DOHH2 (cell line): ENCODE results near the gene SRCAP.

ENCODE experiments used
- H3F3A ChIP-seq: fragments of 200-600 bp; sonication (generic), shearing (Covaris generic); 2 replicates; pipeline ENCODE4 v1.6.0; 2016; ENCODE audit warnings: antibody characterized with exemption, mild to moderate bottlenecking; ENCODE audit not compliant: control insufficient read depth, insufficient read depth
- H3K27ac ChIP-seq: fragments of 200-600 bp; sonication (generic); 2 replicates; pipeline ENCODE4 v1.5.1; 2014; ENCODE audit warnings: low read depth, mild to moderate bottlenecking, low read length, moderate library complexity
- H3K27me3 ChIP-seq: fragments of 200-600 bp; sonication (generic); 2 replicates; pipeline ENCODE4 v1.6.1; 2014; ENCODE audit warnings: mild to moderate bottlenecking, low read length, mixed read lengths; ENCODE audit not compliant: control insufficient read depth
- H3K36me3 ChIP-seq: fragments of 200-600 bp; sonication (generic); 2 replicates; pipeline ENCODE4 v1.6.1; 2014; ENCODE audit warnings: mild to moderate bottlenecking, low read length, moderate library complexity, mixed read lengths; ENCODE audit not compliant: control insufficient read depth
- H3K4me1 ChIP-seq: fragments of 200-600 bp; sonication (generic); 2 replicates; pipeline ENCODE4 v1.6.1; 2014; ENCODE audit warnings: mild to moderate bottlenecking, low read length, mixed read lengths; ENCODE audit not compliant: control insufficient read depth
- H3K4me2 ChIP-seq: fragments of 200-600 bp; sonication (generic); 2 replicates; pipeline ENCODE4 v1.6.0; 2014; ENCODE audit warnings: mild to moderate bottlenecking, low read length, moderate library complexity
- H3K4me3 ChIP-seq: fragments of 200-600 bp; sonication (generic); 2 replicates; pipeline ENCODE4 v1.5.1; 2014; ENCODE audit warnings: mild to moderate bottlenecking, low read length, mixed read lengths
- H3K79me2 ChIP-seq: fragments of 200-600 bp; sonication (generic); 2 replicates; pipeline ENCODE4 v1.6.1; 2014; ENCODE audit warnings: mild to moderate bottlenecking, low read length, mixed read lengths; ENCODE audit not compliant: control insufficient read depth
- H3K9me2 ChIP-seq: fragments of 200-600 bp; sonication (generic); replicated peaks from 2 replicates; pipeline ENCODE4 v1.6.1; 2014; ENCODE audit warnings: mild to moderate bottlenecking, low read length, mixed read lengths; ENCODE audit not compliant: control insufficient read depth
- H3K9me3 ChIP-seq: fragments of 200-600 bp; sonication (generic); 2 replicates; pipeline ENCODE4 v1.6.1; 2014; ENCODE audit warnings: antibody characterized with exemption, low read length, mixed read lengths; ENCODE audit not compliant: control insufficient read depth, insufficient read depth
- H4K20me1 ChIP-seq: fragments of 200-600 bp; sonication (generic); 2 replicates; pipeline ENCODE4 v1.6.0; 2014; ENCODE audit warnings: low read depth, mild to moderate bottlenecking, antibody characterized with exemption, low read length, moderate library complexity; ENCODE audit not compliant: control insufficient read depth, insufficient read depth
- CTCF ChIP-seq: fragments of 200-600 bp; sonication (generic); IDR thresholded peaks from one replicate; pipeline ENCODE4 v1.5.1; 2014; ENCODE audit warnings: antibody characterized with exemption, mild to moderate bottlenecking, low read depth, low read length; ENCODE audit not compliant: poor library complexity, severe bottlenecking
- EZH2phosphoT487 ChIP-seq: fragments of 200-600 bp; sonication (generic); IDR thresholded peaks from 2 replicates; pipeline ENCODE4 v1.6.1; 2017; ENCODE audit warnings: borderline replicate concordance, mild to moderate bottlenecking, antibody characterized with exemption, low read length, moderate library complexity, mixed read lengths

SRCAP gene

DNA sequence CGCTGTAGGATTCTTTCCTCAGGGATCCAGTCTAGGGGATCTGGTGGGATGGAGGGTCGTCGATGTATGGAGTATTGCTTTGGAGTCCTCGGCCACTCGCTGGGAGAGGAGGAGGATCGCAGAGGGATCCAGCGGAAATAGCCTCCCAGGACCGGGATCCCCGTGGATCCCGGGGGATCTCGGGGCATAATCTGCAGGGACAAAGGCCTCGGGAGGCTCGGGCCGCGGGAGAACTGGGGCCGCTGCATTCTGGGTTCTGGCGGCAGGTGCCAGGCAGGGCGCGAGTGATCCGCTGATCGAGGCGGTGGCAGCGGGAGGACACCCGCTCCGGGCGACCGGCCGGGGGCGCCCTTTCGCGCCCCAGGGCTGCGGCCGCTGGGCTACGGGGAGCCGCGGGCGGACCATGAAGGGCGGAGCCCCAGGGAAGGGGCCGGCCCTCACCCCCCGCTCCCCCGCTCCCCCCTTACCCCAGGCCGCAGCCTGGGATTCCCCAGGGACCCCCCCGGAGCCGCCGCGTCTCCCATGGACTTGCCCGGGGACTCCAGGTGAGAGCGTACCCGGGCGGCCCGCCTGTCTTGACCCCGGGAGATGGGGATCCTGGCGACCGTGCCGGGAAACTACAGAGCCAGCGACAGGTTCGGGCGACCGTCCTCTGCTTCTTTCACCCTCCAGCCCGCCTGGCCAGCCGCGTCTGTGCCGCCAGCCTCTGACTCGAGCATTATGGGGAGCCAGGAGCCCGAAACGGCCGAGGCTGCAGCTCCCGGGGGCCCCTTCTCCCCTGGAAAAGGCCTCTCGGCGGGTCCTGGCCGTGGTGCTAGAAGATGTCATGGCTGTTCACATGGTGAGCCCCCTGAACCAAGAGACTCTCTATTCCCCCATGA, 47.6 kb upstream of the SRCAP start:
- Histone ChIP-seq H3F3A (no peaks in the 10 kb centered on the region), H3K36me3 (peaks cover 43% of the 10 kb centered on the region), H3K27me3 (no peaks in the 10 kb centered on the region), H3K4me3 (peak overlapping the region; percentile 73), H4K20me1 (no peaks in the 10 kb centered on the region), H3K4me1 (peaks cover 25% of the 10 kb centered on the region), H3K9me2 (no peaks in the 10 kb centered on the region), H3K27ac (peak overlapping the region; percentile 76), H3K79me2 (peaks cover 17% of the 10 kb centered on the region), H3K4me2 (peak overlapping the region; percentile 61), H3K9me3 (no peaks in the 10 kb centered on the region)
- no peak for TF ChIP-seq EZH2phosphoT487
- TF ChIP-seq CTCF = peak; percentile 83

DNA sequence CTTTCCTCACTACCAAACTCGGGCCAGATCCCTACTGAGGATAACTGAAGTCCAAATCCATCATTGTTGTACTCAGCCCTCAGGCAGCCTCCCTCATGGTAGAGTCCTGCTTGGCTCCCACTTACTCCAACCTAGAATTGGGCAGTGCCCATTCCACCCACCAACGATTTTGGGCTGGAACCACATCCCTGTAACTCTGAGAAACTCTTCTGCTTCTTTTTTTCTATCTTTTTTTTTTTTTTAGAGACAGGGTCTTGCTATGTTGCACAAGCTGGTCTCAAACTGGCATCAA, 47.0 kb upstream of the SRCAP start:
- no peak for TF ChIP-seq EZH2phosphoT487
- TF ChIP-seq CTCF = no peak
- H3K79me2 ChIP-seq = peaks cover 17% of the 10 kb centered on the region
- peak overlapping the region; percentile 34 for H3K27ac ChIP-seq
- H3K4me2 ChIP-seq = peak overlapping the region; percentile 61
- peaks cover 25% of the 10 kb centered on the region for H3K4me1 ChIP-seq
- H3K27me3 ChIP-seq = no peaks in the 10 kb centered on the region
- H3K36me3 ChIP-seq = peaks cover 48% of the 10 kb centered on the region
- H3F3A ChIP-seq = no peaks in the 10 kb centered on the region
- H3K9me3 ChIP-seq = no peaks in the 10 kb centered on the region
- H3K4me3 ChIP-seq = peak overlapping the region; percentile 73
- H3K9me2 ChIP-seq = no peaks in the 10 kb centered on the region
- H4K20me1 ChIP-seq = no peaks in the 10 kb centered on the region

GRCh38 chr16:30652718-30653117, 46.3 kb upstream of the SRCAP start:
- Histone ChIP-seq H3K36me3 (peaks cover 55% of the 10 kb centered on the region), H3K27ac (no peak overlapping the region), H3K4me1 (peaks cover 32% of the 10 kb centered on the region), H3K9me2 (no peaks in the 10 kb centered on the region), H3K4me3 (peak overlapping the region; percentile 73; the same call in 1 of the 2 replicates), H3K79me2 (peaks cover 17% of the 10 kb centered on the region), H3K4me2 (peak overlapping the region; percentile 61), H4K20me1 (no peaks in the 10 kb centered on the region), H3K27me3 (no peaks in the 10 kb centered on the region), H3K9me3 (no peaks in the 10 kb centered on the region), H3F3A (peaks cover 4% of the 10 kb centered on the region)
- TF ChIP-seq EZH2phosphoT487 = no peak
- no peak for TF ChIP-seq CTCF
